Nephron progenitor cell (in vitro differentiated cells): Measurements from ENCODE around the gene HNRNPLL.
"Not testable (repeated sequence)": the region's sequence is repeated elsewhere in the genome, so short reads cannot be mapped to it uniquely, and the experiment has no call there.

ENCODE experiments used
- DNase-seq: peaks from one replicate; pipeline ENCODE4 v3.0.0; 2021
- H3K27ac Mint-ChIP-seq: 2 replicates; pipeline ENCODE4 v1.8.0; 2021; ENCODE audit warnings: mild to moderate bottlenecking, moderate library complexity, mixed read lengths
- H3K27me3 Mint-ChIP-seq: 2 replicates; pipeline ENCODE4 v1.8.0; 2021; ENCODE audit warnings: mild to moderate bottlenecking, low read depth, mixed read lengths; ENCODE audit not compliant: poor library complexity
- H3K36me3 Mint-ChIP-seq: 2 replicates; pipeline ENCODE4 v1.8.0; 2021; ENCODE audit warnings: low read depth, mixed read lengths
- H3K4me1 Mint-ChIP-seq: 2 replicates; pipeline ENCODE4 v1.8.0; 2021; ENCODE audit warnings: mixed read lengths
- H3K4me3 Mint-ChIP-seq: 2 replicates; pipeline ENCODE4 v1.8.0; 2021; ENCODE audit warnings: mild to moderate bottlenecking, moderate library complexity, mixed read lengths
- H3K9me3 Mint-ChIP-seq: 2 replicates; pipeline ENCODE4 v1.8.0; 2021; ENCODE audit warnings: mild to moderate bottlenecking, moderate library complexity, mixed read lengths
- CTCF ChIP-seq: fragments of 200-600 bp; sonication (generic); IDR thresholded peaks from 2 replicates; pipeline ENCODE4 v1.5.0; 2021; ENCODE audit warnings: antibody characterized with exemption

The HNRNPLL gene

GRCh38 chr2:38546064-38546463, 56.7 kb downstream of the HNRNPLL start:
- no peak for DNase-seq
- H3K4me3 Mint-ChIP-seq = no peak overlapping the region
- peaks cover 3% of the 10 kb centered on the region for H3K27me3 Mint-ChIP-seq
- H3K36me3 Mint-ChIP-seq = peaks cover 12% of the 10 kb centered on the region
- H3K9me3 Mint-ChIP-seq = peaks cover 4% of the 10 kb centered on the region
- peaks cover 18% of the 10 kb centered on the region for H3K4me1 Mint-ChIP-seq
- no peak for TF ChIP-seq CTCF
- no peak overlapping the region for H3K27ac Mint-ChIP-seq

GRCh38 chr2:38542248-38542631, 60.5 kb downstream of the HNRNPLL start:
- not testable (repeated sequence) for H3K9me3 Mint-ChIP-seq, H3K36me3 Mint-ChIP-seq, H3K27me3 Mint-ChIP-seq, H3K4me3 Mint-ChIP-seq, H3K27ac Mint-ChIP-seq, DNase-seq
- H3K4me1 Mint-ChIP-seq = peaks cover 18% of the 10 kb centered on the region

DNA sequence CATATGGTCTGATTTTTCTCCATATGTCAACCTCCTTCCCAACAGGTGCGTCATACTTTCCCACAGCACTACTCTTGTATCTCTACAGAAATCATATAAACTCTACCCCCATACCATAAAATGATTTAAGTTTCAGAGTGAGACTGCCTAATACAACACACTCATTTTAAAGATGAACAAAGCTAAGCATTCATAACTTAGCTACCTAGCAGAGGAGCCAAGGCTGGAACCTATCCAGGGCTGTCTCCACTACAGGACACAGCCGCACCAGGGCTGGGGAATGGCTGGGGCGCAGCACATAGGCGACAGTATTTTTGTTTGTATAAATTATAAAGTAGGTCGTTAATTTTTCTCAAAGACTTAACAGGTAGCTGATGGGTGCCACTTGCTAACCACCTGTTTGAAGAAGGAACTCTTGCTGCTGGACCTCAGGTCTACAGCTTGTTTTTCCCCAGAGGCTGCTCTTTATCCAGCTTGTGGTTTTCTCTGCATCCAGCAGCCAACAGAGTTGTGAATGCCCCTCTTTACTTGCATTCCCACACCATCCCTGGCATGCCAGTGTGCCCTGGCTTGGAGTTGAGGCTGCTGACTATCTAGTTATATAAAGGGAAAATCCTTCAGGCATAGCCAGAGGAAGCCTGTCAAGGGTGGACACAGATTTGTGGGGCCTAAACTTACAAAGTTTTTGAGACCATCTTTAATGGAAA, 62.0 kb downstream of the HNRNPLL start:
- DNase-seq = no peak
- H3K36me3 Mint-ChIP-seq = no peaks in the 10 kb centered on the region
- no peak for TF ChIP-seq CTCF
- peaks cover 8% of the 10 kb centered on the region for H3K27me3 Mint-ChIP-seq
- H3K27ac Mint-ChIP-seq = no peak overlapping the region
- H3K4me3 Mint-ChIP-seq = no peak overlapping the region
- peaks cover 4% of the 10 kb centered on the region for H3K9me3 Mint-ChIP-seq
- H3K4me1 Mint-ChIP-seq = peaks cover 18% of the 10 kb centered on the region

DNA sequence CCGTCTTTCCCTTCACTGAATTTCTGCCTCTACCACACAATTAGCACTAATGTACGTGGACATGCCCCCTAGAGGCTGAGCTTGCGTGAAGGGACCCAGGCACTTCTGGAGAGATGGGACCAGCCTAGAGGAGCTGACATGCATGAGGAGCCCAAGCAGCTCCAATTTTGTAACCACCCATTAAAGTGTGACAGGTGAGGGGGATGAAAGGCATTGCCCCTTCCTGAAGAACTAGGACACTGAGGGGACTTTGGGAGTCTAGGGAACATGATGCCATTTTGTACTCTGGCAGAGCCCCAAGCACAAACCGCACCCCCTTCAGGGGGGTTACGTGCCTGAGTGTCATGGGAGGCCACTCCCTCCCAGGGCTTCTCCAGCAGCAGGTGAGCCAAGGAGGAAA, 63.6 kb downstream of the HNRNPLL start:
- Mint-ChIP-seq H3K4me1 (peaks cover 33% of the 10 kb centered on the region), H3K36me3 (no peaks in the 10 kb centered on the region)
- no peak for DNase-seq

DNA sequence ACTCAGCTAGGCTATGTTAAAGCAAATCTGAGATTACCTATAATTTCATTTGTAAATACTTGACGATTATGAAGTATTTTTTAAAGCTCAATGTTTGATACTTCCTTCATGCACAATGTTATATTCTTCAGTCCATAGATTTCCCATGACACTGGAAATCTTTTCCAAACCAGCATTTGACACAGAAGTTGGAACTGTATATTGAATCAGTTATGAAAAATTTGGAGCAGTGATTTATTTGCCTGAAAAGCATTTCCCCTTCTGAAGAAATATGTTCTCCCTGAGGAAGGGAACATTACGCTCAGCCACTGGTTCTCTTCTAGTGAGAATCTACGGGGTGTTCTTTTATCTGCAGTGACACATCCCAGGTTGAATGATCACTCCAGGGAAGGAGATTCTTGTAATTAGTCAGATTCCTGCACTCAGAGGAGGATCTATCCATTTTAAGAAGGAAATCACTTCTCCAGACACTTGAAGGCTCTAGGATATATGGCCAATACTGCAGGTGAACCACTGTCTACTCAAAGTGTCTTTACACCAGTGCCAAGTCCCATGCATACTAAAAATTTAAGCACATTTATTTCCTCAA, 64.7 kb downstream of the HNRNPLL start:
- DNase-seq = no peak
- no peak overlapping the region for H3K27ac Mint-ChIP-seq
- H3K9me3 Mint-ChIP-seq = no peaks in the 10 kb centered on the region
- no peak overlapping the region for H3K4me3 Mint-ChIP-seq
- peaks cover 12% of the 10 kb centered on the region for H3K27me3 Mint-ChIP-seq
- no peak for TF ChIP-seq CTCF
- H3K36me3 Mint-ChIP-seq = no peaks in the 10 kb centered on the region
- H3K4me1 Mint-ChIP-seq = peaks cover 40% of the 10 kb centered on the region

More for the DNA sequence above, 63.6 kb downstream of the HNRNPLL start:
- Mint-ChIP-seq H3K27me3 (peaks cover 12% of the 10 kb centered on the region), H3K4me3 (no peak overlapping the region), H3K9me3 (peaks cover 4% of the 10 kb centered on the region), H3K27ac (no peak overlapping the region)
- no peak for TF ChIP-seq CTCF

DNA sequence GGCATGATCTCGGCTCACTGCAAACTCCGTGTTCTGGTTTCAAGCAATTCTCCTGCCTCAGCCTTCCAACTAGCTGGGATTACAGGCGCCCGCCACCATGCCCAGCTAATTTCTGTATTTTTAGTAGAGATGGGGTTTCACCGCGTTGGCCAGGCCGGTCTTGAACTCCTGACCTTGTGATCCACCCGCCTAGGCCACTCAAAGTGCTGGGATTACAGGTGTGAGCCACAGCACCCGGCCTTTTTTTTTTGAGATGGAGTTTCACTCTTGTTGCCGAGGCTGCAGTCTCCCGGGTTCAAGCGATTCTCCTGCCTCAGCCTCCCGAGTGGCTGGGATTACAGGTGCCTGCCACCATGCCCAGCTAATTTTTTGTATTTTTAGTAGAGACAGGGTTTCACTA, 65.4 kb downstream of the HNRNPLL start:
- peaks cover 12% of the 10 kb centered on the region for H3K27me3 Mint-ChIP-seq
- not testable (repeated sequence) for H3K4me3 Mint-ChIP-seq, DNase-seq, H3K36me3 Mint-ChIP-seq, H3K9me3 Mint-ChIP-seq, H3K27ac Mint-ChIP-seq
- peaks cover 35% of the 10 kb centered on the region for H3K4me1 Mint-ChIP-seq
